HG03442 (cell line): ENCODE results near the gene UPK3A.
A peak's percentile ranks its signal among the peaks of the same experiment; 100 is the strongest.

Experiments
- ATAC-seq: cut with Tn5 transposase; IDR thresholded peaks from one replicate; pipeline ENCODE4 v1.9.1; 2021; ENCODE audit warnings: mild to moderate bottlenecking, moderate library complexity; ENCODE audit not compliant: unreplicated experiment

UPK3A gene

GRCh38 chr22:45284705-45285262 lies at the start of gene UPK3A:
Gene UPK3A, plus strand, starts transcription at chr22:45284949. Its CDS starts 65 bp downstream, at chr22:45285014.
- ATAC-seq = no peak

- peak; percentile 72 for ATAC-seq
Measured at GRCh38 chr22:45235101-45235777, 49.5 kb upstream of the UPK3A start.

- no peak for ATAC-seq
Measured at GRCh38 chr22:45235851-45236342, 48.9 kb upstream of the UPK3A start.

- no peak for ATAC-seq
Measured at GRCh38 chr22:45237065-45237990, 47.4 kb upstream of the UPK3A start.

GRCh38 chr22:45238076-45238956 lies 46.4 kb upstream of the UPK3A start:
- ATAC-seq = no peak

GRCh38 chr22:45238957-45239680 lies 45.6 kb upstream of the UPK3A start:
- no peak for ATAC-seq

- ATAC-seq = no peak
Measured at GRCh38 chr22:45239681-45240051, 45.1 kb upstream of the UPK3A start.

- no peak for ATAC-seq
Measured at GRCh38 chr22:45240104-45240809, 44.5 kb upstream of the UPK3A start.

GRCh38 chr22:45240810-45241631 lies 43.7 kb upstream of the UPK3A start, which contains the start of gene KIAA0930:
Gene KIAA0930, minus strand, starts transcription at chr22:45240894. Its CDS starts 191 bp downstream, at chr22:45240703.
- ATAC-seq = no peak

GRCh38 chr22:45242778-45243191 lies 42.0 kb upstream of the UPK3A start:
- no peak for ATAC-seq

- ATAC-seq = no peak
Measured at GRCh38 chr22:45244916-45245315, 39.8 kb upstream of the UPK3A start.

- ATAC-seq = no peak
Measured at GRCh38 chr22:45246060-45246985, 38.4 kb upstream of the UPK3A start.

- ATAC-seq = peak; percentile 53
Measured at GRCh38 chr22:45248832-45249561, 35.8 kb upstream of the UPK3A start.

- no peak for ATAC-seq
Measured at GRCh38 chr22:45251825-45252224, 32.9 kb upstream of the UPK3A start.

GRCh38 chr22:45253039-45253641 lies 31.6 kb upstream of the UPK3A start:
- no peak for ATAC-seq

GRCh38 chr22:45254388-45254787 lies 30.4 kb upstream of the UPK3A start:
- peak; percentile 10 for ATAC-seq
